Hepatocyte (in vitro differentiated cells): ENCODE measurements around the gene TELO2.

Experiments used
- EZH2 ChIP-seq: fragments of 200-600 bp; sonication (generic); IDR thresholded peaks from 2 replicates; pipeline ENCODE4 v1.6.1; 2016; ENCODE audit warnings: antibody characterized with exemption, mild to moderate bottlenecking, borderline replicate concordance
- TF ChIP-seq, protein P1 (sequence below): fragments of 200-600 bp; sonication (generic); IDR thresholded peaks from 2 replicates; pipeline ENCODE4 v1.5.1; 2016; ENCODE audit warnings: antibody characterized with exemption, mild to moderate bottlenecking; ENCODE audit not compliant: poor library complexity

GRCh38 chr16:1464894-1465566, 28.1 kb upstream of the TELO2 start:
- TF ChIP-seq, protein P1, sequence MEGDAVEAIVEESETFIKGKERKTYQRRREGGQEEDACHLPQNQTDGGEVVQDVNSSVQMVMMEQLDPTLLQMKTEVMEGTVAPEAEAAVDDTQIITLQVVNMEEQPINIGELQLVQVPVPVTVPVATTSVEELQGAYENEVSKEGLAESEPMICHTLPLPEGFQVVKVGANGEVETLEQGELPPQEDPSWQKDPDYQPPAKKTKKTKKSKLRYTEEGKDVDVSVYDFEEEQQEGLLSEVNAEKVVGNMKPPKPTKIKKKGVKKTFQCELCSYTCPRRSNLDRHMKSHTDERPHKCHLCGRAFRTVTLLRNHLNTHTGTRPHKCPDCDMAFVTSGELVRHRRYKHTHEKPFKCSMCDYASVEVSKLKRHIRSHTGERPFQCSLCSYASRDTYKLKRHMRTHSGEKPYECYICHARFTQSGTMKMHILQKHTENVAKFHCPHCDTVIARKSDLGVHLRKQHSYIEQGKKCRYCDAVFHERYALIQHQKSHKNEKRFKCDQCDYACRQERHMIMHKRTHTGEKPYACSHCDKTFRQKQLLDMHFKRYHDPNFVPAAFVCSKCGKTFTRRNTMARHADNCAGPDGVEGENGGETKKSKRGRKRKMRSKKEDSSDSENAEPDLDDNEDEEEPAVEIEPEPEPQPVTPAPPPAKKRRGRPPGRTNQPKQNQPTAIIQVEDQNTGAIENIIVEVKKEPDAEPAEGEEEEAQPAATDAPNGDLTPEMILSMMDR = no peak
- no peak for TF ChIP-seq EZH2
